Aorta (tissue), 5 donors: ENCODE results near the gene UBA1. TPM values are rescaled to one million over a fixed set of nuclear protein-coding genes. Genes with fewer than 3 reads are reported as not detected.

Experiments
- ATAC-seq: fragments of 200-7000 bp; cut with Tn5 transposase; one replicate; pipeline ENCODE4 v1.9.1; 2022; ENCODE audit warnings: moderate library complexity; ENCODE audit not compliant: low FRiP score
- DNase-seq, 2 donors: peaks; one replicate each; pipeline ENCODE4 v3.0.0-alpha.2; 2020
- H3K27ac ChIP-seq, 2 donors: one replicate each; pipeline ENCODE4 v1.5.1; 2013; ENCODE audit warnings: low read length in 2 of 2, mild to moderate bottlenecking in 2 of 2, moderate library complexity in 2 of 2, control low read depth in 1 of 2, inconsistent platforms in 1 of 2, low read depth in 1 of 2
- H3K27me3 ChIP-seq, 2 donors: one replicate each; pipeline ENCODE4 v1.6.1; 2013; ENCODE audit warnings: control low read depth in 1 of 2, low read length in 1 of 2, mild to moderate bottlenecking in 1 of 2, moderate library complexity in 1 of 2; ENCODE audit not compliant: insufficient read depth in 2 of 2, control insufficient read depth in 1 of 2
- H3K36me3 ChIP-seq, 2 donors: one replicate each; pipeline ENCODE4 v1.6.1; 2013; ENCODE audit warnings: control low read depth in 1 of 2, low read length in 1 of 2, mild to moderate bottlenecking in 1 of 2; ENCODE audit not compliant: insufficient read depth in 2 of 2, control insufficient read depth in 1 of 2
- H3K4me1 ChIP-seq, 2 donors: one replicate each; pipeline ENCODE4 v1.6.1; 2013; ENCODE audit warnings: low read length in 2 of 2, control low read depth in 1 of 2, mild to moderate bottlenecking in 1 of 2, moderate library complexity in 1 of 2; ENCODE audit not compliant: insufficient read depth in 2 of 2, control insufficient read depth in 1 of 2
- H3K4me3 ChIP-seq, 2 donors: one replicate each; pipeline ENCODE4 v1.5.1; 2013; ENCODE audit warnings: low read length in 2 of 2, control low read depth in 1 of 2, mild to moderate bottlenecking in 1 of 2
- H3K9me3 ChIP-seq: one replicate; pipeline ENCODE4 v1.6.1; 2013; ENCODE audit warnings: mild to moderate bottlenecking, low read length; ENCODE audit not compliant: control insufficient read depth
- WGBS, 2 donors: extraction: QIAGEN DNeasy Blood & Tissue Kit; methylation state at CpG; one replicate each; pipeline ENCODE4 v1.1.7; 2013; 5-methylcytosine and 5-hydroxymethylcytosine counted together
- intact Hi-C, 2 donors: fragments of 100-400 bp; cut with DNase I; formaldehyde crosslinking; loops; one replicate each; pipeline versions ENCODE4 v1.14.2 to v1.15.0; 2022
- polyA plus RNA-seq, 2 donors: library from polyadenylated mRNA; stranded (reverse); fragments of 200-250 nt; gene quantifications; one replicate each; pipeline ENCODE4 v1.2.3, GENCODE V29; 2013
- total RNA-seq, 2 donors: library from RNA; stranded (reverse); fragmentation: NEBNext Ultra II Directional; extraction: Animal tissue kit (Norgen Biotek cat#: 25700); gene quantifications; one replicate each; pipeline ENCODE4 v1.2.1, GENCODE V29; 2021
- donor health status: healthy with polysubstance abuse.
- donor health status: Bipolar disorder and iron deficiency.
- donor health status: DM: no; HTN: no; CAD: no.
- donor health status: DM: no; HTN: no; CAD: no.
- donor health status: DM: yes; HTN: yes; CAD: no.

Gene UBA1
- total and polyA plus RNA-seq, 4 donors: 33.8 to 167 (median 135) TPM

DNA sequence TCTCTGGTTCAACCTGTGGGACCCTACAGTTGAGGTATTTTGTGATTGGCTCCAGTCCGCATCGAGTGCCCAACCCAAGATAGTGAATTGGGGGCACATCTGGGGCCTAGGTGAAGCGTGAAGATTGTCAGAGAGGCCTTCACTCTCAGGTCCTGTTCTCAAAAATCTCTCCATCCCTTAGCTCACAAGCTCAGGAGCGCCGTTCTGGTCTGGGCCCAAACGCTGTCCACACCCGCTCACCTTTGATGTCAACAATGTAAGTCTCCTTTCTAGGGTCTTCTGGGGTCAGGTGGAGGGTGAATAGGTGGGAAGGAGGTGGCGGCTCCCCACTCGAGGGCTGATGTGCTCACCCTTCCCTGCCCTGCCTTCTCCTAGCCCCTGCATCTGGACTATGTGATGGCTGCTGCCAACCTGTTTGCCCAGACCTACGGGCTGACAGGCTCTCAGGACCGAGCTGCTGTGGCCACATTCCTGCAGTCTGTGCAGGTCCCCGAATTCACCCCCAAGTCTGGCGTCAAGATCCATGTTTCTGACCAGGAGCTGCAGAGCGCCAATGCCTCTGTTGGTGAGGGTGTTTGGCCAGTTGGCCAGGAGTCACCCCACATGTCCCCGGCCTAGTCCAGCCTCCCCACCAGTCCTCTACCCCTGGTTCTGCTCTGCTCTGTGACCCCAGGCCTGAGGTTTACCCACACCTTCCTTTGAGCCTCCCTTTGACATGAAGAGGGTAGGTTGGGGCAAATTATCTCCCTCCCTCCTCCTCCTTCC is 17.2 kb downstream of the UBA1 start:
- Histone ChIP-seq H3K27ac (no peak overlapping the region), H3K9me3 (no peaks in the 10 kb centered on the region), H3K36me3 (peaks cover 0 to 15% of the 10 kb centered on the region in 2 donors), H3K27me3 (no peaks in the 10 kb centered on the region), H3K4me1 (no peaks in the 10 kb centered on the region), H3K4me3 (no peak overlapping the region)
- intact Hi-C loops: no loop called here
- 86 to 91% methylated on average over 15 of the region's 15 CpGs for WGBS, 2 donors
- ATAC-seq (no peak), DNase-seq (peak in 1 of 2 donors; percentile 53)

DNA sequence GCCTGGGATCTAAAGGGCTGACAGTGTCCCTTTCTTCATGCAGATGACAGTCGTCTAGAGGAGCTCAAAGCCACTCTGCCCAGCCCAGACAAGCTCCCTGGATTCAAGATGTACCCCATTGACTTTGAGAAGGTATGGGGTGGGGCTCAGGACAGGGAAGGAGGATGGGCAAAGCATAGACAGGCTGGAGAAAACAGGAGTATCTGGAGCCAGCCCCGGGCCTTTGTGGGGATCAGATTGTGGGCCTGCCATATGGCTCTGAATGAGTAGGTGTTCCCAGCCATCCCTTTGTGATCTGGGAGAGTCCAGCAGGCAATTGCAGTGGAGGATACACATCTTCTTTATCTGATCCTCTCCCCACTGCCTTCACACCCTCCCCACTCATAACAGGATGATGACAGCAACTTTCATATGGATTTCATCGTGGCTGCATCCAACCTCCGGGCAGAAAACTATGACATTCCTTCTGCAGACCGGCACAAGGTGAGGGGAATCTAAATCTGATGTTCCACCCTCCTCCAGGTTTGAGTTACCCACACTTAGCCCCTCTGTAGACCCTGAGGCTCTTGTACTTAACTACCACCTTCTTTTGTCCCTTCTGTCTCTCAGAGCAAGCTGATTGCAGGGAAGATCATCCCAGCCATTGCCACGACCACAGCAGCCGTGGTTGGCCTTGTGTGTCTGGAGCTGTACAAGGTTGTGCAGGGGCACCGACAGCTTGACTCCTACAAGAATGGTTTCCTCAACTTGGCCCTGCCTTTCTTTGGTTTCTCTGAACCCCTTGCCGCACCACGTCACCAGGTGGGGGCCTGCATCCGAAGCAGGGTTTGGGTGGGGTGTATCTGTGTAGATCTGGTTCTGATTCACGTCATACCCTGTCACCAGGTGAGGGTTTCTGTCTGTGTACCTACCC is 19.0 kb downstream of the UBA1 start:
- WGBS, 2 donors: 88 to 93% methylated on average over 12 of the region's 12 CpGs
- Histone ChIP-seq H3K27ac (no peak overlapping the region), H3K9me3 (no peaks in the 10 kb centered on the region), H3K4me3 (no peak overlapping the region), H3K27me3 (no peaks in the 10 kb centered on the region), H3K36me3 (peaks cover 0 to 12% of the 10 kb centered on the region in 2 donors), H3K4me1 (no peaks in the 10 kb centered on the region)
- ATAC-seq (no peak), DNase-seq (peak in 1 of 2 donors; percentile 40)
- intact Hi-C loops: no loop called here

DNA sequence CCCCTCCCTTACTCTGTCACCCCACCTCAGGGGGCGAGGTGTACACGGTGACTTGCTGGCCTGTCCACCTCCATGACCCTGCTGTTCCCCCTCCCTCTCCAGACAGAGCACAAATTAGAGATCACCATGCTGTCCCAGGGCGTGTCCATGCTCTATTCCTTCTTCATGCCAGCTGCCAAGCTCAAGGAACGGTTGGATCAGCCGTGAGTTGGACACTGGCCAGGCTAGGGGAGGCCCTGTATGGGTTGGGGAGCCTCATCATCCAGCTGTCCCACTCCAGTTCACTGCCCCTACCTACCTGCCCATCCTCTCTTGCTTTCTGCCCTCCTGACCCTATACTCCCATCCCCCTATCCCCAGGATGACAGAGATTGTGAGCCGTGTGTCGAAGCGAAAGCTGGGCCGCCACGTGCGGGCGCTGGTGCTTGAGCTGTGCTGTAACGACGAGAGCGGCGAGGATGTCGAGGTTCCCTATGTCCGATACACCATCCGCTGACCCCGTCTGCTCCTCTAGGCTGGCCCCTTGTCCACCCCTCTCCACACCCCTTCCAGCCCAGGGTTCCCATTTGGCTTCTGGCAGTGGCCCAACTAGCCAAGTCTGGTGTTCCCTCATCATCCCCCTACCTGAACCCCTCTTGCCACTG is 20.9 kb downstream of the UBA1 start:
- Histone ChIP-seq H3K27me3 (no peaks in the 10 kb centered on the region), H3K27ac (no peak overlapping the region), H3K9me3 (no peaks in the 10 kb centered on the region), H3K4me1 (no peaks in the 10 kb centered on the region), H3K4me3 (no peak overlapping the region), H3K36me3 (peaks cover 0 to 12% of the 10 kb centered on the region in 2 donors)
- WGBS, 2 donors: 80 to 84% methylated on average over 20 of the region's 20 CpGs
- ATAC-seq: no peak
- intact Hi-C loops: no loop called here
- DNase-seq: peak in 1 of 2 donors; percentile 67

DNA sequence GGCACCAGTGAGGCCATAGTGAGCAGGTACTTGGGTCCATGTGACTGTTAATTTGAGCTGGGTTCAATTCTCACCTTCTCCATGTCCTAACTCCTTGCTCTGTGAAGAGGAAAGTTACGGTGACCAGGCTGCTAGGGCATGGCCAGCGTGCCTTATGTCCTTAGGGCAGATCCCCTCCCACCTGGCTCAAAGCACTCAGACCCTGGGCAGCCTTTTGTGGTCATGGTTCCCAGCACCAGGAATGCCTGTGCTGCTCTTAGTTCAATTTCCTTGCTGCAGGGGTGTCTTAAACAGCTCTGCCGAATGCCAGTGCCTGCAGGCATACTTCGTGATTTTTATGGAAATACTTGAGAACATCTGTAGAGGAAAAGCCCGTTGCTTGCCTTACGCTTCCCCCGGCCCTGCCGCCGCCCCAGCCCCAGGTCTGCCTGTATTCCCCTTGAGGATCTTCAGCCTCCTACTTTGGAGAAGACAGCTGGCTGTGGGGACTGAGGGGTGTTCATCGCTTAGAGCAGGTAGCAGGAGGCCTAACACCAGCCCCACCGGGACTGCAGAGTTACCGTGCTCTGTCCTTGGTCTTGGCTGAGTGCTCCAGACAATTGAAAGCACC is 21.8 kb downstream of the UBA1 start:
- no peak for ATAC-seq
- Histone ChIP-seq H3K9me3 (no peaks in the 10 kb centered on the region), H3K4me3 (no peak overlapping the region), H3K36me3 (peaks cover 0 to 7% of the 10 kb centered on the region in 2 donors), H3K27ac (no peak overlapping the region), H3K4me1 (no peaks in the 10 kb centered on the region), H3K27me3 (no peaks in the 10 kb centered on the region)
- WGBS, 2 donors: 82 to 89% methylated on average over 12 of the region's 12 CpGs
- intact Hi-C loops: no loop called here
- peak in 1 of 2 donors; percentile 62 for DNase-seq

DNA sequence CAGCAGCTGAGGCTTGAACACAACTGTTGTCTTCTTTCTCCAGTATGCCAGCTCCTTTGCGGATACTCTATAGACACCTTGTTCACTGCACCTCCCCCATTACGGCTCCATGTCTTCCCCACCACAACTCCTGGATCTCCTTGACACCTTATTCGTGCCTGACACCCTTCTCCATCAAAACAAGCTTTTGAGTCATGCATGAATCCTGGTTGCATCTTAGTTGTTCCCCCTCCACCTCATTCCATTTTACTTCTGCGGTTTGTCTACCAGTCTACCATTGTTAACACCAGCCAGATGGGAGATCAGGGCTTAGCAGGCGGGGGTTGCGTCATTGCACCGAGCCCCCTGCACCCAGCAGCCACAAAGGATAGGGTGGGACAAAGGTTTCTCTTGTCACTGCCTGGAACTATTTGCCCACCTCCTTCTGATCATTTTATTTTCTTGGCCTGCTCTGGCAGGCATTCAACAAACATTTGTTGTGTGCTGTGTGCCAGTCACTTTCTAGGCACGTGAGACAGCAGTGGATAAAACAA is 22.8 kb downstream of the UBA1 start:
- ATAC-seq (no peak), DNase-seq (peak in 1 of 2 donors; percentile 25)
- Histone ChIP-seq H3K27ac (no peak overlapping the region), H3K36me3 (peaks cover 0 to 7% of the 10 kb centered on the region in 2 donors), H3K4me1 (no peaks in the 10 kb centered on the region), H3K27me3 (no peaks in the 10 kb centered on the region), H3K4me3 (no peak overlapping the region), H3K9me3 (no peaks in the 10 kb centered on the region)
- intact Hi-C loops: no loop called here
- WGBS, 2 donors: 77 to 86% methylated on average over 8 of the region's 8 CpGs

DNA sequence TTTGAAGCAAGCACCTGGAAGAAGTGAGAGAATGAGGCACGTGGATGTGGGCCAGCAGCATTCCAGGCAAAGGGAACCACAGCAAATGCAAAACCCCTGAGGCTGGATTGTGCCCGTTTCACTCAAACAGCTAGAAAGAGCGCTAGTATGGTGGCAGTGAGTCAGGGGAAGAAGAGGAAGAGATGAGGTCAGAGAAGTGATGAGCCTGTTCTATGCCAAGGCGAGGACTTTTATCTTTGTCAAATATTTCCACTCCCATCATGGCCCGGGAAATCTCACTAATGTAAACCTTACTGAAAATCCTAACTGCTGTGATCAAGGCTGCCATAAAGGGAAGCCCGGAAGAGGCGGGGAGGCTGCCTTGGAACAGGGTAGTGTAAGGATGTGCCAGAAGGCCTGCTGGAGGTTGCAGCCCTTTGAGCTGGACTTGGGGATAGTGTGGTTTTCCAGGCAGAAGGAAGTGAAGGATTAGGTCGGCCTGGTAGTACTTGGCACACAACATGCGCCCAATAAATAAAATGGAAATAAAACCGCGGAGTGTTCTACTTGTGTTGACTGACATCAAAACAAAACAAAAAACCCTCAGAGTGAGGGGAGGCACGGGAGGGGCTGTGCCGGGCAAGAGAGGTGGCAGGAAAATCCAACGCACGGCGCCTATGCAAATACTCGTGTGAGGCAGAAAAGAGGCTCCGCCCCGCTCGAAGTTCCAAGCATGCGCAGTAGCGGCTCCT is 23.7 kb downstream of the UBA1 start:
- no peaks in the 10 kb centered on the region for H3K27me3 ChIP-seq
- 2 to 18% methylated on average over 22 of the region's 22 CpGs for WGBS, 2 donors
- no peak overlapping the region for H3K4me3 ChIP-seq
- DNase-seq (peak in 1 of 2 donors; percentile 76), ATAC-seq (peak; percentile 27)
- peak overlapping the region in 1 of 2 donors; percentile 69 for H3K27ac ChIP-seq
- H3K4me1 ChIP-seq: no peaks in the 10 kb centered on the region
- H3K36me3 ChIP-seq: peaks cover 0 to 7% of the 10 kb centered on the region in 2 donors
- no peaks in the 10 kb centered on the region for H3K9me3 ChIP-seq
- intact Hi-C loops: no loop called here

DNA sequence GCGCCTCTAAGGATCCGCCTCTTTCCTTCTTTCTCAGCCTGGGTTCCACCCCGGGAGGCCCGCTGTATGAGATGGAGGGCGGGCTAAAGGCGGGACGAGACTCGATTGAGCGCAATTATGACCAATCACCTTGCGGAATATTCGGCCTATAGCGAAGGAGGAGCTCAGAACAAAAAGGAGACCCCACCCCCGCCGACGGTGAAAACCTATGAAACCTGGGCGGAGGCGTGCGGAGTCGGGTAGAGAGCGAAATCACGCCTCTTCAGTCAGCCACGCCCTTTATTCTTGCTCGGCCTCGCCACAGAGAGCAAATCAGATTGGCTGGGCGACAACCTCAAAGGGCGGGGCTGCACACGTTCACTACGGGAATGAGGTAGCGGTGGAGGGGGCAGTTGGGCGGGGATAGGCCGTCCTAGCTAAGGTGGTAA is 24.2 kb downstream of the UBA1 start:
- no peaks in the 10 kb centered on the region for H3K4me1 ChIP-seq
- no peaks in the 10 kb centered on the region for H3K9me3 ChIP-seq
- intact Hi-C loops: loop anchor here in 1 of 2 donors (1.0 kb wide), 2 partner anchors 15 to 25 kb away; partner anchors contain the start of genes UBA1 and USP11
- no peaks in the 10 kb centered on the region for H3K27me3 ChIP-seq
- ATAC-seq (peak; percentile 95), DNase-seq (peak; percentile 99)
- H3K27ac ChIP-seq: no peak overlapping the region
- peaks cover 0 to 7% of the 10 kb centered on the region in 2 donors for H3K36me3 ChIP-seq
- peak overlapping the region; percentile 0 to 69 for H3K4me3 ChIP-seq
- 1 to 3% methylated on average over 31 of the region's 31 CpGs for WGBS, 2 donors
